ENCODE results near the gene ERC2.

ERC2 gene

DNA sequence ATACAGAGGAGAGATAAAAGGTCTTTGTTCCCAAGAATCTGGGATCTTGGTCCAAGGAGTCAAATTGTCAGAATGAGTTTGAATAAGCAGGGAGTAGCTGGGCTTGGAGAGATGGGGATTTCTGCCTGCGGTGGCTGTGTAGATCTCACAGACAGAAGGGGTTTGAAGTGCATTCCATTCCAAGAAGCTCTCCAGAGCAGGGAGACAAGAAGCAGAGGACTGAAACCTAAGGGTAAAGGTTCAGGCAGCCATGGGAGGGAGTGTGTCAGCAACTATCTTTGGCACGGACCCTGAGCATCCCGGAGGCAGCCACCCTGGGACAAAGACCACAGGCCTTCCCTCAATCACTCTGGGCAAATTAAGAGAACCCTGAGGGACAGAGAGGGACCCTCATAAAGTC, 558.9 kb downstream of the ERC2 start:
- no peak overlapping the region for H3K4me3 ChIP-seq (ENCODE audit: control insufficient read depth, low read depth, low read length)
- no peak for DNase-seq (ENCODE audit: low read depth)
- TF ChIP-seq, protein P1, sequence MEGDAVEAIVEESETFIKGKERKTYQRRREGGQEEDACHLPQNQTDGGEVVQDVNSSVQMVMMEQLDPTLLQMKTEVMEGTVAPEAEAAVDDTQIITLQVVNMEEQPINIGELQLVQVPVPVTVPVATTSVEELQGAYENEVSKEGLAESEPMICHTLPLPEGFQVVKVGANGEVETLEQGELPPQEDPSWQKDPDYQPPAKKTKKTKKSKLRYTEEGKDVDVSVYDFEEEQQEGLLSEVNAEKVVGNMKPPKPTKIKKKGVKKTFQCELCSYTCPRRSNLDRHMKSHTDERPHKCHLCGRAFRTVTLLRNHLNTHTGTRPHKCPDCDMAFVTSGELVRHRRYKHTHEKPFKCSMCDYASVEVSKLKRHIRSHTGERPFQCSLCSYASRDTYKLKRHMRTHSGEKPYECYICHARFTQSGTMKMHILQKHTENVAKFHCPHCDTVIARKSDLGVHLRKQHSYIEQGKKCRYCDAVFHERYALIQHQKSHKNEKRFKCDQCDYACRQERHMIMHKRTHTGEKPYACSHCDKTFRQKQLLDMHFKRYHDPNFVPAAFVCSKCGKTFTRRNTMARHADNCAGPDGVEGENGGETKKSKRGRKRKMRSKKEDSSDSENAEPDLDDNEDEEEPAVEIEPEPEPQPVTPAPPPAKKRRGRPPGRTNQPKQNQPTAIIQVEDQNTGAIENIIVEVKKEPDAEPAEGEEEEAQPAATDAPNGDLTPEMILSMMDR (conservative IDR thresholded peaks at IDR 0.05; ENCODE audit: control insufficient read depth, insufficient read depth, low read depth, low read length): no peak

DNA sequence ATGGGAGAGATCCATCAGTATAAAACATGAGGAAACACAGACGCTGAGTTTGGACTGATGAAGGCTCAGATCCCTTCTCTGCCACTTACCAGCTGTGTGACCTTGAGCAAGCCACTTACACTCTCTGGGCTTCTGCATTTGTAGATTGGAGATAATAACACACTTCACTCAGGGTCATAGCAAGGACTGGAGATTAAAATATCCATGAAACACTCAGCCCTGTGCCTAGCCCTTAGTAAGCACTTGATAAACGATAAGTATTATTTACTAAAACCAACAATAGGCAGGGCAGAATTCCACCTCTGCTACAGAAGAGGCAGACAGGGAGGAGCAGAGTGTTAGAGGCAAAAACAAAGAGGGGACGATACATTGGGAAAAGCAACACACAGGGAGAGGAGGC, 560.7 kb downstream of the ERC2 start:
- TF ChIP-seq, protein P1 (conservative IDR thresholded peaks at IDR 0.05; ENCODE audit: control insufficient read depth, insufficient read depth, low read depth, low read length): no peak
- no peak for DNase-seq (ENCODE audit: low read depth)
- no peak overlapping the region for H3K4me3 ChIP-seq (ENCODE audit: control insufficient read depth, low read depth, low read length)

DNA sequence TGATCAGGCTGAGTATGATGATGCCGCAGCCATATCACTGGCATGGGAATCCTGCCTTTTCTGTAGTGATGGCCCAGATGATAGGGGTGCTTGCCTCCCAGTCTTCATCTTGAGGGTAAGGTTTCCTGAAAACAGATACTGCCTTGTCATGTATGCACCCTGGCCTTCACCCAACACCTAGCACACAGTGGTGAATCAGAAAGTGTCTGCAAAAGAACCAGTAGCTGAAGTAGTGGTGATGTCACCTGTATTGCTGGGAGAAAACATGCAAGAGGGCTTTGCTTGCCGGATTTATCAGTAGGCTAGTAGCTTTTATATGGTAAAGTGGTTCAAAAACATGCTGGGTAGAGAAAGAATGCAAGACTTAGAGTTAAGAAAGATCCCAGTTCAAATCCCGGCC, 561.4 kb downstream of the ERC2 start:
- H3K4me3 ChIP-seq (ENCODE audit: control insufficient read depth, low read depth, low read length): no peak overlapping the region
- TF ChIP-seq, protein P1 (conservative IDR thresholded peaks at IDR 0.05; ENCODE audit: control insufficient read depth, insufficient read depth, low read depth, low read length): no peak
- DNase-seq (ENCODE audit: low read depth): no peak

DNA sequence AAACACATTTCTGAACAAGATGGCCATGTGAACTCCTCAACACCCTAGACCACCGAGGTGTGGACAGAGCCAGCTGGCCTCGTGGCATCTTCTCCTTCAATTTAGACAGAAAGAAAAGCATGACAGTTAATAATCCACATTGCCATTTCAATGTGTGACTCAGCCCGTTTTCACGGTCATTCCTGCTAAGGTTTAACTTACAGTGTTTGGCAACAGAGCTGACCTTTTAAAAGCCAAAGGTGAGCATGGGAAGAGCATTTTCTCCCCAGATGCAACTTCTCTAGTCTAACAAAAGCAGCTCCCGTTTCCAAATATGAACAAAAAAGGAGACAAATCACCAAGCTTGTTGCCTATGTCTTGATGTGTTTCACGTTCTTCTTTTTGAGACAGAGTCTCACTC, 563.6 kb downstream of the ERC2 start:
- DNase-seq (ENCODE audit: low read depth): no peak
- TF ChIP-seq, protein P1 (conservative IDR thresholded peaks at IDR 0.05; ENCODE audit: control insufficient read depth, insufficient read depth, low read depth, low read length): no peak
- no peak overlapping the region for H3K4me3 ChIP-seq (ENCODE audit: control insufficient read depth, low read depth, low read length)

DNA sequence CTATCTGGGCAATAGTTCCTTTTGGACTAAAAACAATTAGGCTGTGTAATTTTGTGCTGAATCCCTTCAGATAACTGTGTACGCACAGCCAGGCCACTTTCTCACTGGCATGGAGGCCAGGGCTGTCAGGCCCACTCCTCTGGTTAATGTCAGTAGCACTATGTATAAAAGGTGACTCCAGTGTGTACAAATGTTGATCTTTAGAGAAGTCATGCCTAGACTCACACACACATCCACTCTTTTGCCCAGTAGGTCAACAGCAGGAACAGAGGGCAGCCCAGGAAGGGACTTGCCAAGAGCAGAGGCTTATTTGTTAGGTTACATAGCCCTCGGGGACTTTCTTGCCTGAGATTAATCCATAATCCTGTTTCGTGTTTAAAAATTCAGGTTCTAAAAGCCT, 564.6 kb downstream of the ERC2 start:
- DNase-seq (ENCODE audit: low read depth): no peak
- H3K4me3 ChIP-seq (ENCODE audit: control insufficient read depth, low read depth, low read length): no peak overlapping the region
- TF ChIP-seq, protein P1 (conservative IDR thresholded peaks at IDR 0.05; ENCODE audit: control insufficient read depth, insufficient read depth, low read depth, low read length): no peak

DNA sequence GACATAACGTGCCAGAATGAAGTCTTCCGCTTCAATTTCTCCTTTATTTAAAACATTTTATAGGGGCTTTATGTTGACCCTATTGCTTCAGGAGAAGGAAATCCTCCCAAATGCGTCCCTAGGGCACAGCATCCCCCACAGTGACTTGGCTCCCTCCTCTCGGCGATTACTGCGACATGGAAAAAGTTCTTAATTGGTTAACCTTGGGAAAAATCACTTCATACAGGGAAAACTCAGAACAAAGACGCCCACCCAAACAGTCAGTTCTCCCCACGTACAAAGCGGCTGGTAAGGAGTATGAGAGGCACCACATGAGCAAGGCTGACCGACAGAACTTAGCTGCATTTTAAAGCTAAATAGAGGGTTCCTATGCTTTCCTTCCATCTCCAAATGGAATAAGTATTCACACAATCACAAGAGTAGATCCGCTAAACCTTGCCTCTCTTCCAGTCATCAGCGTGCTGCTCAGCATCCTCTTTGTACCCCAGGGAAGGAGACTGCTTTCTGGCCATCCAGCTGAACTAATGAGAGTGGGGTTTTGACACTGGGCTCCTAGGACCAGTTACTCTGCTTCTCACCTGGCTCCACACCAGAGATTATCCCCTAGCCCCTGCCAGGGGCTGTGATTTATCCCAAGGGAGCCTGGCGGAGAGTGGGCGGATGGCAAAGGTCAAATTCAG, 565.9 kb downstream of the ERC2 start:
- H3K4me3 ChIP-seq (ENCODE audit: control insufficient read depth, low read depth, low read length): no peak overlapping the region
- TF ChIP-seq, protein P1 (conservative IDR thresholded peaks at IDR 0.05; ENCODE audit: control insufficient read depth, insufficient read depth, low read depth, low read length): no peak
- no peak for DNase-seq (ENCODE audit: low read depth)

DNA sequence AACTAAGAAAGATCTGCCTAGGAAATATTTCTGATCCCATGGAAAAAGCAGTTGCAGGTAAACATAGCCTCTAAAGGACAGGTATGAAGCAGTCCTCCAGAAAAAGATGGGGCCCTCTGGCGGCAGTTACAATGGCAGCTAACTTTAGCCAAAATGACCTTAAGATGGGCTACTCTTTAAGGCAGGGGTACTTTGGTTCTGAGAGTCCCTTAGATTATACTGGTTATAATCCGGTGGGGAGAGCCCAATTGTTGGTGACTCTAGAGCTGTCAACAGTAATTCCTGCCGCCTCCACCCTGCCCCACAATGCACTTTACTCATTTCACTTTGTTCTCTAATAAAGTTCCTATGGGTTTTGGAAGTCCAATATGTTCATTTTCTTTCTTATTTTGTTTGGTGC, 568.4 kb downstream of the ERC2 start:
- no peak for DNase-seq (ENCODE audit: low read depth)
- H3K4me3 ChIP-seq (ENCODE audit: control insufficient read depth, low read depth, low read length): no peak overlapping the region
- TF ChIP-seq, protein P1 (conservative IDR thresholded peaks at IDR 0.05; ENCODE audit: control insufficient read depth, insufficient read depth, low read depth, low read length): peak; percentile 3

Data from fibroblast of mammary gland (primary cell).